Muscle layer of colon (tissue), 2 donors: ENCODE results near the gene CTXND2.
"Not testable (repeated sequence)": the region's sequence is repeated elsewhere in the genome, so short reads cannot be mapped to it uniquely, and the experiment has no call there.

ENCODE experiments used
- H3K27ac ChIP-seq: one replicate; pipeline ENCODE4 v1.7.0; 2013; ENCODE audit warnings: low read depth, mild to moderate bottlenecking, low read length, moderate library complexity
- H3K27me3 ChIP-seq, 2 donors: one replicate each; pipeline ENCODE4 v1.7.0; 2013; ENCODE audit warnings: low read length in 2 of 2, mild to moderate bottlenecking in 2 of 2; ENCODE audit not compliant: insufficient read depth in 2 of 2, control insufficient read depth in 1 of 2
- H3K36me3 ChIP-seq: one replicate; pipeline ENCODE4 v1.7.0; 2013; ENCODE audit warnings: mild to moderate bottlenecking, low read length; ENCODE audit not compliant: insufficient read depth
- H3K4me1 ChIP-seq: one replicate; pipeline ENCODE4 v1.7.0; 2013; ENCODE audit warnings: mild to moderate bottlenecking, low read length; ENCODE audit not compliant: insufficient read depth
- H3K4me3 ChIP-seq, 2 donors: one replicate each; pipeline ENCODE4 v1.7.0; 2013; ENCODE audit warnings: low read length in 2 of 2, low read depth in 1 of 2, mild to moderate bottlenecking in 1 of 2, moderate library complexity in 1 of 2
- H3K9ac ChIP-seq: one replicate; pipeline ENCODE4 v1.7.0; 2013; ENCODE audit warnings: low read length
- H3K9me3 ChIP-seq: one replicate; pipeline ENCODE4 v1.7.0; 2013; ENCODE audit warnings: mild to moderate bottlenecking, low read length
- donor health status: abdominal sarcoma.
- donor health status: Adenocarcinoma of cecum.

CTXND2 gene

GRCh38 chr1:150872572-150872971, 14.4 kb upstream of the CTXND2 start:
- Histone ChIP-seq H3K36me3 (no peaks in the 10 kb centered on the region), H3K4me3 (no peak overlapping the region), H3K4me1 (peaks cover 11% of the 10 kb centered on the region), H3K9me3 (no peaks in the 10 kb centered on the region), H3K27me3 (no peaks in the 10 kb centered on the region), H3K27ac (no peak overlapping the region), H3K9ac (no peak overlapping the region)

DNA sequence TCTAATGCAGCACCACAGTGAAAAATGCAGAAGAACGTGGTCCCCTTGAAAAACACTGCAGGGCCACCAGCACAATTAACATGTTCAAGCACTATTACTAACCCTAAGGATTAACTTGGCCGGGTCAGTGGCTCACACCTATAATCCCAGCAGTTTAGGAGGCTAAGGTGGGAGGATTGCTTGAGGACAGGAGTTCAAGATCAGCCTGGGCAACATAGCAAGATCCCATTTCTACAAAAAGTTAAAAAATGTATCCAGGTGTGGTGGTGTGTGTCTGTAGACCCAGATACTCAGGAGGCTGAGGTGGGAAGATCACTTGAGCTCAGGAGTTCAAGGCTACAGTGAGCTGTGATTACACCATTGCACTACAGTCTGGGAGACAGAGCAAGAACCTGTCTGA, 13.4 kb upstream of the CTXND2 start:
- Histone ChIP-seq H3K9me3 (no peaks in the 10 kb centered on the region), H3K36me3 (no peaks in the 10 kb centered on the region), H3K4me1 (peaks cover 11% of the 10 kb centered on the region), H3K27ac (no peak overlapping the region), H3K4me3 (no peak overlapping the region), H3K9ac (no peak overlapping the region), H3K27me3 (no peaks in the 10 kb centered on the region)

- H3K27ac ChIP-seq: no peak overlapping the region
- no peaks in the 10 kb centered on the region for H3K9me3 ChIP-seq
- H3K4me1 ChIP-seq: peaks cover 11% of the 10 kb centered on the region
- peak overlapping the region in 1 of 2 donors; percentile 82 for H3K4me3 ChIP-seq
- H3K27me3 ChIP-seq: no peaks in the 10 kb centered on the region
- no peaks in the 10 kb centered on the region for H3K36me3 ChIP-seq
- H3K9ac ChIP-seq: peak overlapping the region; percentile 14
Measured at GRCh38 chr1:150874455-150875196, 12.3 kb upstream of the CTXND2 start.

DNA sequence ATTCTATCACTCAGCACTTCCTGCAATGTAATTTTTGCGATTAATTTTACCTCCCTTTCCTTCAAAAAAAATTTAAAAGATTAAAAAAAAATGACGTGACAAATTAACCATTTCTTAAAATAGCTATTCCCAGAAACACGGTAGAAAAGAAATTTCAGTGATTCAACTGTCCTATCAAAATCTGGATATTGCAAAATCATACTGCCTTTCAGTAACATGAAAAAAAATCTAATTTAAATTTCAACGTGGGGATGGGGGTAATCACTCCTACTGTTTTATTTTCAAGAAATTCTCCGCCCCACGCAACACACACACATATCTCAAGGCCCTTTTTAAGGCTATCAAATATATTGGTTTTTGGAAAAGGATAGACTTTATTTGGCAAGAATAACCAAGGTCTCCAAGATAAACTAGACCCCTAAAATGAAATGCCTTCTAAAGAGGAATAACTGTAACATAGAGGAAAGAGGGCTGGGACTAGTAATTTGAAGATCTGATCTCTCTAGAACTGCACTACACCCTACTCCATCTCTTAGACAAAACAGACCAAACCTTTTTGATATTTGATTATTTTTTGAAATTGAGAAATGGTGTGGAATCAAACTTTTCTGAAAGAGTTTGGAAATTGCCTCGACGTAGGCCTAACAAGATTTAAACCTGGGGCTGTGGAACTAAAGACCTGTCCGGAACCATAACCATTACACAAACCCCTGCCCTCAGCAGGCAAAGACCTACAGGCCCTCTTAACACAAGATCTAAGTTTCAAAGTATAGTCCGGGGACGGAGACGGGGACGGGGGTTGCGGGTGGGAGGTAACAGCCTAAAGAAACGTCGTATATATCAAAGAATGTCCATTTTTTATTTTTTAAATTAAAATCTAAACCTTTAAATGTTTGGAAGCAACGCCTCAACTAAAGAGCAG, 11.5 kb upstream of the CTXND2 start:
- Histone ChIP-seq H3K4me1 (peaks cover 11% of the 10 kb centered on the region), H3K4me3 (peak overlapping the region; percentile 82 to 94), H3K27me3 (no peaks in the 10 kb centered on the region), H3K9me3 (no peaks in the 10 kb centered on the region), H3K9ac (peak overlapping the region; percentile 67), H3K36me3 (no peaks in the 10 kb centered on the region), H3K27ac (peak overlapping the region; percentile 91)

GRCh38 chr1:150876119-150876454, 10.8 kb upstream of the CTXND2 start:
- no peaks in the 10 kb centered on the region for H3K36me3 ChIP-seq
- peak overlapping the region; percentile 67 for H3K9ac ChIP-seq
- H3K9me3 ChIP-seq: no peaks in the 10 kb centered on the region
- H3K4me1 ChIP-seq: peaks cover 11% of the 10 kb centered on the region
- H3K4me3 ChIP-seq: peak overlapping the region; percentile 82 to 94
- H3K27me3 ChIP-seq: no peaks in the 10 kb centered on the region
- H3K27ac ChIP-seq: peak overlapping the region; percentile 91

DNA sequence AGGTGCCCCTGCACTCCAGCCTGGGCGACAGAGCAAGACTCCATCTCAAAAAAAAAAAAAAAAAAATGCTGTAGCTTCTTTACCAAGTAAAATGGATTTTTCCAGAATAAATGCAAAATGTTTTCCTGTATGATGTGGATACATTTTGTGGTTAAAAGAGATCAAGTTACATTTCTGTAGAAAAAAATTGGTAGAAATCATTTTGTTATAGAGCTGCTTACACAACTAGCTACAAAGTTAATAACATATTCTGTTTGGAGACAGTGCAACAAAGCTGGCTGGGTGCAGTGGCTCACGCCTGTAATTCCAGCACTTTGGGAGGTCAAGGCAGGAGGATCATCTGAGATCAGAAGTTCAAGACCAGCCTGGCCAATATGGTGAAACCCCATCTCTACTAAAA, 8.0 kb upstream of the CTXND2 start:
- not testable (repeated sequence) for H3K4me3 ChIP-seq, H3K9ac ChIP-seq, H3K27me3 ChIP-seq, H3K27ac ChIP-seq, H3K9me3 ChIP-seq, H3K36me3 ChIP-seq
- peaks cover 11% of the 10 kb centered on the region for H3K4me1 ChIP-seq

GRCh38 chr1:150881331-150882070, 5.4 kb upstream of the CTXND2 start:
- H3K36me3 ChIP-seq: no peaks in the 10 kb centered on the region
- no peaks in the 10 kb centered on the region for H3K9me3 ChIP-seq
- no peaks in the 10 kb centered on the region for H3K27me3 ChIP-seq
- H3K4me3 ChIP-seq: no peak overlapping the region
- no peak overlapping the region for H3K27ac ChIP-seq
- H3K4me1 ChIP-seq: no peaks in the 10 kb centered on the region
- no peak overlapping the region for H3K9ac ChIP-seq

DNA sequence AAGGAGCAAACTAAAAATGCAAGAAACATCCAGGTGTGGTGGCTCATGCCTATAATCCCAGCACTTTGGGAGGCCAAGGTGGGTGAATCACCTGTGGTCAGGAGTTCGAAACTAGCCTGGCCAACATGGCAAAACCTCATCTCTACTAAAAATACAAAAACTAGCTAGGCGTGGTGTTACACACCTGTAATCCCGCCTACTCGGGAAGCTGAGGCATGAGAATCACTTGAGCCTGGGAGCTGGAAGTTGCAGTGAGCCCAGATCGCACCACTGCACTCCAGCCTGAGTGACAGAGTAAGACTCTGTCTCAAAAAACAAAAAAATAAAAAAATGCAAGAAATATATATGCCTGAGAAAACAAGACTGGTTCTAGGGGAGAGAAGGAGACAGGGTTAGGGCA, 3.8 kb upstream of the CTXND2 start:
- H3K9ac ChIP-seq, H3K36me3 ChIP-seq, H3K4me3 ChIP-seq, H3K27ac ChIP-seq, H3K9me3 ChIP-seq, H3K27me3 ChIP-seq, H3K4me1 ChIP-seq: not testable (repeated sequence)

DNA sequence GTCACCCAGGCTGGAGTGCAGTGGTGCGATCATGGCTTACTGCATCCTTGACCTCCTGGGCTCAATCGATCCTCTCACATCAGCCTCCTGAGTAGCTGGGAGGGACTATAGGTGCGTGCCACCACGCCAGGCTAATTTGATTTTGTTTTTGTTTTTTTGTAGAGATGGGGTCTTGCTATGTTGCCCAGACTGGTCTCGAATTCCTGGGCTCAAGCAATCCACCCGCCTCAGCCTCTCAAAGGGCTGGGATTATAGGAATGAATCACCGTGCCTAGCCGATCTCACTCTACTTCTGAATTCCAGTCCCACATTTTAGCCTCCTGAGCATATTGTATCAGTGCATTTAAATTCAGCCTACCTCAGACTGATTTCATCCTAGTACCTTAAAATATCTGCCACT, 1.8 kb downstream of the CTXND2 start:
- H3K4me3 ChIP-seq: no peak overlapping the region
- H3K27me3 ChIP-seq: no peaks in the 10 kb centered on the region
- no peaks in the 10 kb centered on the region for H3K4me1 ChIP-seq
- H3K9ac ChIP-seq: no peak overlapping the region
- no peak overlapping the region for H3K27ac ChIP-seq
- no peaks in the 10 kb centered on the region for H3K36me3 ChIP-seq
- H3K9me3 ChIP-seq: no peaks in the 10 kb centered on the region

GRCh38 chr1:150890033-150890416, 3.1 kb downstream of the CTXND2 start:
- no peak overlapping the region for H3K9ac ChIP-seq

GRCh38 chr1:150893336-150893913, 6.5 kb downstream of the CTXND2 start:
- H3K36me3 ChIP-seq: no peaks in the 10 kb centered on the region
- H3K4me1 ChIP-seq: no peaks in the 10 kb centered on the region
- H3K9ac ChIP-seq: no peak overlapping the region
- no peaks in the 10 kb centered on the region for H3K27me3 ChIP-seq
- H3K4me3 ChIP-seq: no peak overlapping the region
- H3K9me3 ChIP-seq: no peaks in the 10 kb centered on the region
- H3K27ac ChIP-seq: no peak overlapping the region

More at GRCh38 chr1:150890033-150890416, 3.1 kb downstream of the CTXND2 start:
- no peaks in the 10 kb centered on the region for H3K27me3 ChIP-seq
- no peaks in the 10 kb centered on the region for H3K4me1 ChIP-seq
- no peak overlapping the region for H3K27ac ChIP-seq
- H3K4me3 ChIP-seq: no peak overlapping the region
- no peaks in the 10 kb centered on the region for H3K9me3 ChIP-seq
- no peaks in the 10 kb centered on the region for H3K36me3 ChIP-seq
